ENCODE measurements around the gene ZNF417. TPM values are rescaled to one million over a fixed set of nuclear protein-coding genes. Genes with fewer than 3 reads are reported as not detected.
A peak's percentile ranks its signal among the peaks of the same experiment; 100 is the strongest.

Gene ZNF417
- total RNA-seq, 1 experiment from 2014 or later = 22.8 TPM

- Histone ChIP-seq H3K27ac (ENCODE audit: low read length) (peak within 1 kb of the TSS; percentile 78), H3K4me3 (ENCODE audit: low read depth in 2 of 2, low read length in 2 of 2) (peak within 1 kb of the TSS; percentile 88 to 90), H3K36me3 (ENCODE audit: control insufficient read depth, insufficient read depth, low read length) (no peaks in the 10 kb centered on the region), H3K4me1 (ENCODE audit: control insufficient read depth, insufficient read depth, low read length) (no peaks in the 10 kb centered on the region), H3K9me3 (ENCODE audit: control insufficient read depth, insufficient read depth, low read depth, low read length) (peaks cover 45% of the 10 kb centered on the region), H3K27me3 (ENCODE audit: control insufficient read depth, insufficient read depth, low read length) (no peaks in the 10 kb centered on the region)
- in situ Hi-C loops (cut with HindIII; ENCODE audit: low pct_unique_long_range_greater_than_20kb, low sequenced_read_pairs) = no loop called here
- POLR2A ChIA-PET = no interaction called here
- TF ChIP-seq TCF7L2 (IDR thresholded peaks at IDR 0.05; ENCODE audit: low read depth, low read length) (no peak; the same call in 1 of the 2 replicates), POLR2AphosphoS5 (IDR thresholded peaks at IDR 0.05; ENCODE audit: low read depth, low read length) (peak; percentile 76), SIN3A (IDR thresholded peaks at IDR 0.05; ENCODE audit: borderline replicate concordance, insufficient read depth, low read depth, low read length) (peak; percentile 66; the same call in 1 of the 2 replicates)
- TF ChIP-seq, protein P1, sequence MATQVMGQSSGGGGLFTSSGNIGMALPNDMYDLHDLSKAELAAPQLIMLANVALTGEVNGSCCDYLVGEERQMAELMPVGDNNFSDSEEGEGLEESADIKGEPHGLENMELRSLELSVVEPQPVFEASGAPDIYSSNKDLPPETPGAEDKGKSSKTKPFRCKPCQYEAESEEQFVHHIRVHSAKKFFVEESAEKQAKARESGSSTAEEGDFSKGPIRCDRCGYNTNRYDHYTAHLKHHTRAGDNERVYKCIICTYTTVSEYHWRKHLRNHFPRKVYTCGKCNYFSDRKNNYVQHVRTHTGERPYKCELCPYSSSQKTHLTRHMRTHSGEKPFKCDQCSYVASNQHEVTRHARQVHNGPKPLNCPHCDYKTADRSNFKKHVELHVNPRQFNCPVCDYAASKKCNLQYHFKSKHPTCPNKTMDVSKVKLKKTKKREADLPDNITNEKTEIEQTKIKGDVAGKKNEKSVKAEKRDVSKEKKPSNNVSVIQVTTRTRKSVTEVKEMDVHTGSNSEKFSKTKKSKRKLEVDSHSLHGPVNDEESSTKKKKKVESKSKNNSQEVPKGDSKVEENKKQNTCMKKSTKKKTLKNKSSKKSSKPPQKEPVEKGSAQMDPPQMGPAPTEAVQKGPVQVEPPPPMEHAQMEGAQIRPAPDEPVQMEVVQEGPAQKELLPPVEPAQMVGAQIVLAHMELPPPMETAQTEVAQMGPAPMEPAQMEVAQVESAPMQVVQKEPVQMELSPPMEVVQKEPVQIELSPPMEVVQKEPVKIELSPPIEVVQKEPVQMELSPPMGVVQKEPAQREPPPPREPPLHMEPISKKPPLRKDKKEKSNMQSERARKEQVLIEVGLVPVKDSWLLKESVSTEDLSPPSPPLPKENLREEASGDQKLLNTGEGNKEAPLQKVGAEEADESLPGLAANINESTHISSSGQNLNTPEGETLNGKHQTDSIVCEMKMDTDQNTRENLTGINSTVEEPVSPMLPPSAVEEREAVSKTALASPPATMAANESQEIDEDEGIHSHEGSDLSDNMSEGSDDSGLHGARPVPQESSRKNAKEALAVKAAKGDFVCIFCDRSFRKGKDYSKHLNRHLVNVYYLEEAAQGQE (IDR thresholded peaks at IDR 0.05; ENCODE audit: insufficient read depth in 1 of 2, low read depth in 2 of 2, low read length in 1 of 2) = no peak
- TF ChIP-seq, protein P2, sequence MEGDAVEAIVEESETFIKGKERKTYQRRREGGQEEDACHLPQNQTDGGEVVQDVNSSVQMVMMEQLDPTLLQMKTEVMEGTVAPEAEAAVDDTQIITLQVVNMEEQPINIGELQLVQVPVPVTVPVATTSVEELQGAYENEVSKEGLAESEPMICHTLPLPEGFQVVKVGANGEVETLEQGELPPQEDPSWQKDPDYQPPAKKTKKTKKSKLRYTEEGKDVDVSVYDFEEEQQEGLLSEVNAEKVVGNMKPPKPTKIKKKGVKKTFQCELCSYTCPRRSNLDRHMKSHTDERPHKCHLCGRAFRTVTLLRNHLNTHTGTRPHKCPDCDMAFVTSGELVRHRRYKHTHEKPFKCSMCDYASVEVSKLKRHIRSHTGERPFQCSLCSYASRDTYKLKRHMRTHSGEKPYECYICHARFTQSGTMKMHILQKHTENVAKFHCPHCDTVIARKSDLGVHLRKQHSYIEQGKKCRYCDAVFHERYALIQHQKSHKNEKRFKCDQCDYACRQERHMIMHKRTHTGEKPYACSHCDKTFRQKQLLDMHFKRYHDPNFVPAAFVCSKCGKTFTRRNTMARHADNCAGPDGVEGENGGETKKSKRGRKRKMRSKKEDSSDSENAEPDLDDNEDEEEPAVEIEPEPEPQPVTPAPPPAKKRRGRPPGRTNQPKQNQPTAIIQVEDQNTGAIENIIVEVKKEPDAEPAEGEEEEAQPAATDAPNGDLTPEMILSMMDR (IDR thresholded peaks at IDR 0.05) = peak; percentile 88
- peak; percentile 99 for ATAC-seq
- peak; percentile 84 for DNase-seq (ENCODE audit: low read depth, low spot score)
- intact Hi-C loops (cut with micrococcal nuclease; ENCODE audit: unreplicated experiment) = no loop called here
- CTCF ChIA-PET = interaction anchor here (0.6 kb wide), 1 partner anchor 32 kb away, joined by 3 read pairs; no protein-coding TSS in a partner anchor
- no TSS peak for BruUV-seq (replicated peaks)
Observed at GRCh38 chr19:57947419-57948134, 31.2 kb upstream of the ZNF417 start, which contains the start of gene ZNF256. ZNF256 (minus strand) TSS chr19:57947706; CDS start chr19:57947474, 232 bp downstream.

GRCh38 chr19:57947088-57947418 lies 30.7 kb upstream of the ZNF417 start:
- no peak for DNase-seq (ENCODE audit: low read depth, low spot score)
- Histone ChIP-seq H3K36me3 (ENCODE audit: control insufficient read depth, insufficient read depth, low read length) (no peaks in the 10 kb centered on the region), H3K9me3 (ENCODE audit: control insufficient read depth, insufficient read depth, low read depth, low read length) (peaks cover 51% of the 10 kb centered on the region), H3K4me3 (ENCODE audit: low read depth in 2 of 2, low read length in 2 of 2) (peak overlapping the region; percentile 88 to 90), H3K27me3 (ENCODE audit: control insufficient read depth, insufficient read depth, low read length) (no peaks in the 10 kb centered on the region), H3K4me1 (ENCODE audit: control insufficient read depth, insufficient read depth, low read length) (no peaks in the 10 kb centered on the region), H3K27ac (ENCODE audit: low read length) (peak overlapping the region; percentile 78)
- POLR2A ChIA-PET = no interaction called here
- CTCF ChIA-PET = no interaction called here
- BruUV-seq (replicated peaks) = no TSS peak
- in situ Hi-C loops (cut with HindIII; ENCODE audit: low pct_unique_long_range_greater_than_20kb, low sequenced_read_pairs) (no loop called here), intact Hi-C loops (cut with micrococcal nuclease; ENCODE audit: unreplicated experiment) (no loop called here)
- TF ChIP-seq, protein P2 (IDR thresholded peaks at IDR 0.05) = no peak
- TF ChIP-seq TCF7L2 (IDR thresholded peaks at IDR 0.05; ENCODE audit: low read depth, low read length) (no peak), POLR2AphosphoS5 (IDR thresholded peaks at IDR 0.05; ENCODE audit: low read depth, low read length) (no peak)
- peak; percentile 22 for ATAC-seq

Measured in Panc1 (cell line).